Psoas muscle (tissue), 8 donors: ENCODE data around the gene MAGI1. TPM values are rescaled to one million over a fixed set of nuclear protein-coding genes. Genes with fewer than 3 reads are reported as not detected.

Experiments used
- ATAC-seq, 4 donors: fragments of 200-7000 bp; cut with Tn5 transposase; one replicate each; pipeline ENCODE4 v1.9.1; 2020; ENCODE audit warnings: moderate library complexity in 3 of 4, mild to moderate bottlenecking in 2 of 4
- DNase-seq, 2 donors: peaks; one replicate each; pipeline ENCODE4 v3.0.0-alpha.2; 2020
- H3K27ac ChIP-seq: fragments of 200-600 bp; one replicate; pipeline ENCODE4 v1.8.0; 2022
- H3K27me3 ChIP-seq, 3 donors: fragments of 200-600 bp in 1 of 3; one replicate each; pipeline versions ENCODE4 v1.6.1 to v1.8.0; 2013 to 2022; ENCODE audit warnings: low read length in 2 of 3, mild to moderate bottlenecking in 2 of 3, moderate library complexity in 1 of 3; ENCODE audit not compliant: insufficient read depth in 3 of 3
- H3K36me3 ChIP-seq, 2 donors: fragments of 200-600 bp in 1 of 2; one replicate each; pipeline versions ENCODE4 v1.6.1 to v1.8.0; 2013 to 2022; ENCODE audit warnings: low read depth in 1 of 2, mild to moderate bottlenecking in 1 of 2, moderate library complexity in 1 of 2; ENCODE audit not compliant: insufficient read depth in 1 of 2
- H3K4me1 ChIP-seq: fragments of 200-600 bp; one replicate; pipeline ENCODE4 v1.8.0; 2022
- H3K4me3 ChIP-seq: fragments of 200-600 bp; one replicate; pipeline ENCODE4 v1.8.0; 2022; ENCODE audit warnings: mild to moderate bottlenecking
- H3K9me3 ChIP-seq: fragments of 200-600 bp; one replicate; pipeline ENCODE4 v1.8.0; 2022
- WGBS, 3 donors: extraction: QIAGEN DNeasy Blood & Tissue Kit; methylation state at CpG; one replicate each; pipeline versions ENCODE4 v1.1.6 to v1.1.7; 2013; 5-methylcytosine and 5-hydroxymethylcytosine counted together
- intact Hi-C, 2 donors: fragments of 100-400 bp; cut with DNase I; formaldehyde crosslinking; loops; one replicate each; pipeline versions ENCODE4 v1.11.0 to v1.14.2; 2022
- polyA plus RNA-seq, 3 donors: library from polyadenylated mRNA; stranded (reverse); fragments of 200-250 nt; gene quantifications; one replicate each; pipeline ENCODE4 v1.2.3, GENCODE V29; 2013
- total RNA-seq, 4 donors: library from RNA; stranded (reverse); fragmentation: NEBNext Ultra II Directional in 2 of 4; extraction: Animal tissue kit (Norgen Biotek cat#: 25700) in 2 of 4; gene quantifications; one replicate each; pipeline versions ENCODE4 v1.2.1 to v1.2.4, GENCODE V29; 2021 to 2023
- TF ChIP-seq, protein P1 (sequence below): fragments of 200-600 bp; IDR thresholded peaks from one replicate; pipeline ENCODE4 v1.8.0; 2022; ENCODE audit warnings: antibody characterized with exemption
- donor health status: healthy with polysubstance abuse.
- donor health status: DM: no; HTN: no; CAD: no; lungs with moderate emphysema.
- donor health status: Bipolar disorder and iron deficiency.
- donor health status: healthy.
- donor health status: DM: yes; HTN: yes; CAD: no.
- donor health status: DM: no; HTN: no; CAD: no.
- donor health status: DM: no; HTN: no; CAD: no.
- donor health status: DM: yes; HTN: yes; CAD: no.

The MAGI1 gene
- total and polyA plus RNA-seq, 7 donors: 4.5 to 8.1 (median 6.3) TPM

DNA sequence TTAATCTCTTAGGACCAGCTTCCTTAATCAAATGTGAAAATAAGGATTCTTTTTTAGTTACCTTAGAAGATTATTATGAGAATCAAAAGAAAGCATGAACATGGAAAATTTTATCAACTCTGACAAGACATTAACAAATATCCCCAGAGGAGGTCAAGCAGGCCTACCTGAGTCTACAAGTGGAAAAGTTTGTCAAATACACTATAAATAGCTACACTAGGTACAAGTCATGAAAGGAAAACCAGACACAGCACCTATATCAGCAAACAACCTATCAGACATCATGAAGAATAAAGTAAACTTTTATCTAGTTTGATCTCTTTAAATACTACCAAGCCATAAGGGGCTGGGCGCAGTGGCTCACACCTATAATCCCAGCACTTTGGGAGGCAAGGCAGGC lies 126.1 kb downstream of the MAGI1 start:
- DNase-seq (no peak), ATAC-seq (no peak)
- Histone ChIP-seq H3K27me3 (no peaks in the 10 kb centered on the region), H3K36me3 (no peaks in the 10 kb centered on the region), H3K9me3 (no peaks in the 10 kb centered on the region), H3K4me3 (no peak overlapping the region), H3K27ac (no peak overlapping the region), H3K4me1 (peaks cover 7% of the 10 kb centered on the region)
- WGBS, 3 donors: 88 to 100% (median 97%) methylated on average over 1 of the region's 1 CpG
- intact Hi-C loops: loop anchor here in 1 of 2 donors (10.0 kb wide), 2 partner anchors 128 to 222 kb away; no protein-coding TSS in a partner anchor
- TF ChIP-seq, protein P1, sequence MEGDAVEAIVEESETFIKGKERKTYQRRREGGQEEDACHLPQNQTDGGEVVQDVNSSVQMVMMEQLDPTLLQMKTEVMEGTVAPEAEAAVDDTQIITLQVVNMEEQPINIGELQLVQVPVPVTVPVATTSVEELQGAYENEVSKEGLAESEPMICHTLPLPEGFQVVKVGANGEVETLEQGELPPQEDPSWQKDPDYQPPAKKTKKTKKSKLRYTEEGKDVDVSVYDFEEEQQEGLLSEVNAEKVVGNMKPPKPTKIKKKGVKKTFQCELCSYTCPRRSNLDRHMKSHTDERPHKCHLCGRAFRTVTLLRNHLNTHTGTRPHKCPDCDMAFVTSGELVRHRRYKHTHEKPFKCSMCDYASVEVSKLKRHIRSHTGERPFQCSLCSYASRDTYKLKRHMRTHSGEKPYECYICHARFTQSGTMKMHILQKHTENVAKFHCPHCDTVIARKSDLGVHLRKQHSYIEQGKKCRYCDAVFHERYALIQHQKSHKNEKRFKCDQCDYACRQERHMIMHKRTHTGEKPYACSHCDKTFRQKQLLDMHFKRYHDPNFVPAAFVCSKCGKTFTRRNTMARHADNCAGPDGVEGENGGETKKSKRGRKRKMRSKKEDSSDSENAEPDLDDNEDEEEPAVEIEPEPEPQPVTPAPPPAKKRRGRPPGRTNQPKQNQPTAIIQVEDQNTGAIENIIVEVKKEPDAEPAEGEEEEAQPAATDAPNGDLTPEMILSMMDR: no peak

GRCh38 chr3:65908588-65908987 lies 130.1 kb downstream of the MAGI1 start:
- no peaks in the 10 kb centered on the region for H3K36me3 ChIP-seq
- TF ChIP-seq, protein P1: no peak
- H3K4me3 ChIP-seq: no peak overlapping the region
- no peak overlapping the region for H3K27ac ChIP-seq
- no peaks in the 10 kb centered on the region for H3K9me3 ChIP-seq
- no peak for ATAC-seq
- 74 to 90% (median 82%) methylated on average over 4 of the region's 4 CpGs for WGBS, 3 donors
- no peaks in the 10 kb centered on the region for H3K4me1 ChIP-seq
- DNase-seq: no peak
- H3K27me3 ChIP-seq: no peaks in the 10 kb centered on the region
- intact Hi-C loops: loop anchor here in 1 of 2 donors (10.0 kb wide), 1 partner anchor 124 kb away; no protein-coding TSS in a partner anchor

- H3K36me3 ChIP-seq: no peaks in the 10 kb centered on the region
- no peak overlapping the region for H3K27ac ChIP-seq
- no peak overlapping the region for H3K4me3 ChIP-seq
- no peak for DNase-seq
- TF ChIP-seq, protein P1: no peak
- H3K27me3 ChIP-seq: no peaks in the 10 kb centered on the region
- intact Hi-C loops: loop anchor here in 1 of 2 donors (10.0 kb wide), 1 partner anchor 123 kb away; no protein-coding TSS in a partner anchor
- no peaks in the 10 kb centered on the region for H3K4me1 ChIP-seq
- no peaks in the 10 kb centered on the region for H3K9me3 ChIP-seq
- no peak for ATAC-seq
- 86 to 89% (median 86%) methylated on average over 9 of the region's 9 CpGs for WGBS, 3 donors
Observed at GRCh38 chr3:65907232-65908130, 131.2 kb downstream of the MAGI1 start.

- intact Hi-C loops: loop anchor here in 1 of 2 donors (10.0 kb wide), 1 partner anchor 121 kb away; no protein-coding TSS in a partner anchor
- Histone ChIP-seq H3K36me3 (no peaks in the 10 kb centered on the region), H3K4me1 (no peaks in the 10 kb centered on the region), H3K4me3 (no peak overlapping the region), H3K9me3 (no peaks in the 10 kb centered on the region), H3K27ac (no peak overlapping the region), H3K27me3 (no peaks in the 10 kb centered on the region)
- WGBS, 3 donors: 87 to 91% (median 90%) methylated on average over 2 of the region's 2 CpGs
- TF ChIP-seq, protein P1: no peak
- ATAC-seq: no peak
- no peak for DNase-seq
Observed at GRCh38 chr3:65905771-65906170, 132.9 kb downstream of the MAGI1 start.
